OCI-LY3 (cell line): ENCODE measurements around the gene COL4A2.

Experiments
- H2AFZ ChIP-seq: fragments of 200-600, 300-600 bp; shearing (Covaris generic); 2 replicates; pipeline ENCODE4 v1.6.0; 2014; ENCODE audit warnings: antibody characterized with exemption, low read depth, low read length
- H3K27ac ChIP-seq: fragments of 200-600, 300-600 bp; sonication (generic); 2 replicates; pipeline ENCODE4 v1.5.1; 2014; ENCODE audit warnings: mild to moderate bottlenecking, low read length, moderate library complexity, mixed read lengths
- H3K27me3 ChIP-seq: fragments of 200-600, 300-600 bp; sonication (generic); 2 replicates; pipeline ENCODE4 v1.6.1; 2014; ENCODE audit warnings: low read depth, low read length, mixed read lengths
- H3K36me3 ChIP-seq: fragments of 200-600, 300-600 bp; sonication (generic); replicated peaks from 2 replicates; pipeline ENCODE3; 2014; ENCODE audit warnings: low read depth, low read length, mixed read lengths
- H3K4me1 ChIP-seq: fragments of 300-600, 200-600 bp; sonication (generic); 2 replicates; pipeline ENCODE4 v1.6.1; 2014; ENCODE audit warnings: low read length, mixed read lengths
- H3K4me2 ChIP-seq: fragments of 200-600, 300-600 bp; sonication (generic); 2 replicates; pipeline ENCODE4 v1.6.1; 2014; ENCODE audit warnings: low read length, mixed read lengths
- H3K4me3 ChIP-seq: fragments of 300-600, 200-600 bp; sonication (generic); 2 replicates; pipeline ENCODE4 v1.5.1; 2014; ENCODE audit warnings: antibody characterized with exemption, mild to moderate bottlenecking, low read length, moderate library complexity
- H3K79me2 ChIP-seq: fragments of 300-600, 200-600 bp; shearing (Covaris generic); 2 replicates; pipeline ENCODE4 v1.6.1; 2014; ENCODE audit warnings: mild to moderate bottlenecking, low read length, mixed read lengths
- H3K9ac ChIP-seq: fragments of 300-600, 200-600 bp; shearing (Covaris generic); 2 replicates; pipeline ENCODE4 v1.6.0; 2014; ENCODE audit warnings: mild to moderate bottlenecking, low read length, moderate library complexity
- H3K9me3 ChIP-seq: fragments of 200-600, 300-600 bp; shearing (Covaris generic); 2 replicates; pipeline ENCODE4 v1.6.1; 2014; ENCODE audit warnings: low read length, mixed read lengths; ENCODE audit not compliant: insufficient read depth
- H4K20me1 ChIP-seq: fragments of 200-600, 300-600 bp; sonication (generic); 2 replicates; pipeline ENCODE4 v1.6.1; 2016; ENCODE audit warnings: low read length, mixed read lengths; ENCODE audit not compliant: insufficient read depth
- CTCF ChIP-seq: fragments of 200-600, 300-600 bp; sonication (generic); IDR thresholded peaks from 2 replicates; pipeline ENCODE4 v1.5.1; 2014; ENCODE audit warnings: antibody characterized with exemption, low read length, low read depth
- EZH2phosphoT487 ChIP-seq: fragments of 200-600 bp; shearing (Covaris generic); IDR thresholded peaks from 2 replicates; pipeline ENCODE4 v1.6.1; 2018; ENCODE audit warnings: antibody characterized with exemption, mixed run types, low read depth

COL4A2 gene

GRCh38 chr13:110261166-110262081 lies 45.7 kb upstream of the COL4A2 start:
- Histone ChIP-seq H3K36me3 (no peaks in the 10 kb centered on the region), H4K20me1 (no peaks in the 10 kb centered on the region), H3K4me1 (peaks cover 12% of the 10 kb centered on the region), H2AFZ (no peak overlapping the region), H3K4me2 (peak overlapping the region; percentile 54), H3K27ac (no peak overlapping the region), H3K27me3 (peaks cover 9% of the 10 kb centered on the region; the same call in 1 of the 2 replicates), H3K9ac (no peak overlapping the region), H3K4me3 (peak overlapping the region; percentile 15; the same call in 1 of the 2 replicates), H3K79me2 (no peaks in the 10 kb centered on the region), H3K9me3 (no peaks in the 10 kb centered on the region)
- no peak for TF ChIP-seq CTCF
- no peak for TF ChIP-seq EZH2phosphoT487

- H3K27me3 ChIP-seq = peaks cover 9% of the 10 kb centered on the region; the same call in 1 of the 2 replicates
- no peaks in the 10 kb centered on the region for H4K20me1 ChIP-seq
- H2AFZ ChIP-seq = no peak overlapping the region
- no peak overlapping the region for H3K27ac ChIP-seq
- H3K9me3 ChIP-seq = no peaks in the 10 kb centered on the region
- H3K9ac ChIP-seq = no peak overlapping the region
- H3K79me2 ChIP-seq = no peaks in the 10 kb centered on the region
- TF ChIP-seq CTCF = no peak
- TF ChIP-seq EZH2phosphoT487 = no peak
- peak overlapping the region; percentile 54 for H3K4me2 ChIP-seq
- no peak overlapping the region; the same call in 1 of the 2 replicates for H3K4me3 ChIP-seq
- peaks cover 12% of the 10 kb centered on the region for H3K4me1 ChIP-seq
- H3K36me3 ChIP-seq = no peaks in the 10 kb centered on the region
Observed at GRCh38 chr13:110262082-110262436, 45.0 kb upstream of the COL4A2 start.

- no peak overlapping the region for H3K9ac ChIP-seq
- peaks cover 12% of the 10 kb centered on the region for H3K4me1 ChIP-seq
- no peaks in the 10 kb centered on the region for H3K36me3 ChIP-seq
- no peak overlapping the region for H3K27ac ChIP-seq
- H3K27me3 ChIP-seq = peaks cover 9% of the 10 kb centered on the region; the same call in 1 of the 2 replicates
- no peaks in the 10 kb centered on the region for H3K9me3 ChIP-seq
- no peak for TF ChIP-seq CTCF
- no peak for TF ChIP-seq EZH2phosphoT487
- H3K79me2 ChIP-seq = no peaks in the 10 kb centered on the region
- H3K4me3 ChIP-seq = no peak overlapping the region
- no peak overlapping the region for H2AFZ ChIP-seq
- H4K20me1 ChIP-seq = no peaks in the 10 kb centered on the region
- H3K4me2 ChIP-seq = no peak overlapping the region
Observed at GRCh38 chr13:110262508-110263291, 44.4 kb upstream of the COL4A2 start.

GRCh38 chr13:110263404-110263803 lies 43.7 kb upstream of the COL4A2 start:
- Histone ChIP-seq H3K36me3 (no peaks in the 10 kb centered on the region), H3K27me3 (peaks cover 13% of the 10 kb centered on the region; the same call in 1 of the 2 replicates), H3K4me1 (peaks cover 12% of the 10 kb centered on the region), H2AFZ (no peak overlapping the region), H3K9ac (no peak overlapping the region), H3K4me2 (no peak overlapping the region), H3K4me3 (no peak overlapping the region), H3K27ac (no peak overlapping the region), H4K20me1 (no peaks in the 10 kb centered on the region), H3K9me3 (no peaks in the 10 kb centered on the region), H3K79me2 (no peaks in the 10 kb centered on the region)
- no peak for TF ChIP-seq EZH2phosphoT487
- no peak for TF ChIP-seq CTCF
